Keratinocyte (primary cell): ENCODE measurements around the gene ZNF285. TPM values are rescaled to one million over a fixed set of nuclear protein-coding genes. Genes with fewer than 3 reads are reported as not detected.

Source experiments
- DNase-seq: peaks from one replicate; pipeline ENCODE4 v3.0.0-alpha.2; 2011; ENCODE audit warnings: low read depth, missing footprints, low spot score
- FAIRE-seq: peaks from 2 replicates; lab custom pipeline; 2011; peaks lifted over from hg19 to GRCh38; lab: Jason Lieb, UNC
- H2AFZ ChIP-seq: 2 replicates; pipeline ENCODE4 v1.6.0; 2012; ENCODE audit warnings: low read length, control low read depth, inconsistent platforms; ENCODE audit not compliant: control insufficient read depth
- H3K27ac ChIP-seq: 2 replicates; pipeline ENCODE4 v1.5.1; 2011; ENCODE audit warnings: low read length; ENCODE audit not compliant: control insufficient read depth, insufficient read depth
- H3K27me3 ChIP-seq: 3 replicates; pipeline ENCODE4 v1.6.0; 2011; ENCODE audit warnings: low read length; ENCODE audit not compliant: control insufficient read depth, insufficient read depth; ENCODE audit errors: extremely low read depth
- H3K36me3 ChIP-seq, 2 experiments: 2 replicates in 1 of 2; 3 replicates in 1 of 2; pipeline ENCODE4 v1.5.1; 2011; ENCODE audit warnings: low read length in 2 of 2, mild to moderate bottlenecking in 1 of 2; ENCODE audit not compliant: control insufficient read depth in 2 of 2, insufficient read depth in 2 of 2; ENCODE audit errors: extremely low read depth in 1 of 2
- H3K4me1 ChIP-seq: 3 replicates; pipeline ENCODE4 v1.5.1; 2011; ENCODE audit warnings: low read length; ENCODE audit not compliant: control insufficient read depth, insufficient read depth; ENCODE audit errors: extremely low read depth
- H3K4me2 ChIP-seq: 3 replicates; pipeline ENCODE4 v1.6.0; 2011; ENCODE audit warnings: low read depth, low read length; ENCODE audit not compliant: control insufficient read depth, insufficient read depth; ENCODE audit errors: extremely low read depth
- H3K4me3 ChIP-seq, 3 experiments: fragments of 200-600 bp in 1 of 3; sonication (generic) in 1 of 3; 2 replicates in 2 of 3; 3 replicates in 1 of 3; pipeline ENCODE4 v1.5.1; 2011 to 2016; ENCODE audit warnings: low read length in 3 of 3, mild to moderate bottlenecking in 3 of 3, control low read depth in 2 of 3, inconsistent platforms in 1 of 3, low read depth in 1 of 3, mixed read lengths in 1 of 3, mixed run types in 1 of 3, moderate library complexity in 1 of 3; ENCODE audit not compliant: control insufficient read depth in 2 of 3, insufficient read depth in 2 of 3; ENCODE audit errors: extremely low read depth in 1 of 3
- H3K79me2 ChIP-seq: 2 replicates; pipeline ENCODE4 v1.6.0; 2012; ENCODE audit warnings: low read length; ENCODE audit not compliant: control insufficient read depth, insufficient read depth
- H3K9ac ChIP-seq: 3 replicates; pipeline ENCODE4 v1.6.0; 2011; ENCODE audit warnings: low read length; ENCODE audit not compliant: control insufficient read depth, insufficient read depth; ENCODE audit errors: extremely low read depth
- H3K9me1 ChIP-seq: 3 replicates; pipeline ENCODE4 v1.6.0; 2011; ENCODE audit warnings: low read length; ENCODE audit not compliant: control insufficient read depth, insufficient read depth; ENCODE audit errors: extremely low read depth
- H3K9me3 ChIP-seq: 2 replicates; pipeline ENCODE4 v1.5.1; 2012; ENCODE audit warnings: low read depth, low read length; ENCODE audit not compliant: control insufficient read depth
- H4K20me1 ChIP-seq: 3 replicates; pipeline ENCODE4 v1.6.0; 2011; ENCODE audit warnings: low read length; ENCODE audit not compliant: control insufficient read depth, insufficient read depth; ENCODE audit errors: extremely low read depth
- EZH2 ChIP-seq: IDR thresholded peaks from one replicate; pipeline ENCODE4 v1.6.1; 2012; ENCODE audit warnings: inconsistent platforms, mild to moderate bottlenecking, low read length, moderate library complexity
- dilution Hi-C: fragments of 300-500 bp; cut with MboI; formaldehyde crosslinking; loops from one replicate; pipeline ENCODE4 v1.7.0; 2020; ENCODE audit warnings: low sequenced_read_pairs; ENCODE audit not compliant: extremely low pct_ligation_motif_present
- polyA plus RNA-seq, 5 experiments: library from polyadenylated mRNA; depleted of rRNA in 3 of 5; stranded (reverse) in 3 of 5; stranded (forward) in 1 of 5; unstranded in 1 of 5; fragments of >200 nt; gene quantifications; 1 replicate in 1 of 5; 2 replicates in 3 of 5; 3 replicates in 1 of 5; pipeline versions ENCODE4 v1.2.1 to v1.2.3, GENCODE V29; 2011 to 2012; ENCODE audit warnings: missing spikeins in 2 of 5, low read depth in 1 of 5, low replicate concordance in 1 of 5
- TF ChIP-seq, protein P1 (sequence below), 3 experiments: IDR thresholded peaks in 1 of 3; conservative IDR thresholded peaks in 1 of 3; optimal IDR thresholded peaks in 1 of 3; 2 replicates in 2 of 3; 3 replicates in 1 of 3; pipeline versions ENCODE3 to v1.5.1; 2011; ENCODE audit warnings: low read length in 3 of 3, mild to moderate bottlenecking in 3 of 3, moderate library complexity in 2 of 3, control low read depth in 1 of 3, inconsistent platforms in 1 of 3; ENCODE audit not compliant: insufficient read depth in 2 of 3; ENCODE audit errors: extremely low read depth in 1 of 3

The ZNF285 gene
- polyA plus RNA-seq, 1 donor (not counting 4 experiments of a cell fraction or from before 2014, with no cell fraction given) = 1.7 TPM

DNA sequence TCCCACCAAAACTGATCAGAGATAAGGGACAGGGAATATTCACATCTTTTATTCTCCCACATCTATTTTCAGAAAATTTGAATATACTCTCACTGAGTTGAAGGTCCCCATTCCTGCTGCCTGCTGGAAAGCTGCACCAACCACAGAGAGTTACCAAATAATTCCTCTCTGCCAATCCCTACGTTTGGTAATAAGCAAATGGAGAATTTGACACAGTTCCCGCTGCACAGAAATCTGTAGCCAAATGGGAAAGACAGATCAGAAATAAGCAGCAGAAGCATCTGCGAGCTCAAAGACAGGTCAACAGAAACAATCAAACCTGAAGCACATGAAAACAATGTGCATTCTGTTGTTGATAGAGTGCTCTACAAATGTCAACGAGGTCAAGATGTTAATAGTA is 54.9 kb downstream of the ZNF285 start:
- FAIRE-seq = no peak
- dilution Hi-C loops = no loop called here
- Histone ChIP-seq H3K4me3 (no peak overlapping the region), H3K27ac (no peak overlapping the region), H3K9me1 (no peaks in the 10 kb centered on the region), H2AFZ (no peak overlapping the region), H3K4me2 (no peak overlapping the region), H3K4me1 (no peaks in the 10 kb centered on the region), H3K9me3 (no peaks in the 10 kb centered on the region), H3K36me3 (peaks cover 0 to 4% of the 10 kb centered on the region in 2 experiments), H3K27me3 (no peaks in the 10 kb centered on the region), H4K20me1 (no peaks in the 10 kb centered on the region), H3K79me2 (peaks cover 3% of the 10 kb centered on the region), H3K9ac (no peak overlapping the region)
- TF ChIP-seq, protein P1, sequence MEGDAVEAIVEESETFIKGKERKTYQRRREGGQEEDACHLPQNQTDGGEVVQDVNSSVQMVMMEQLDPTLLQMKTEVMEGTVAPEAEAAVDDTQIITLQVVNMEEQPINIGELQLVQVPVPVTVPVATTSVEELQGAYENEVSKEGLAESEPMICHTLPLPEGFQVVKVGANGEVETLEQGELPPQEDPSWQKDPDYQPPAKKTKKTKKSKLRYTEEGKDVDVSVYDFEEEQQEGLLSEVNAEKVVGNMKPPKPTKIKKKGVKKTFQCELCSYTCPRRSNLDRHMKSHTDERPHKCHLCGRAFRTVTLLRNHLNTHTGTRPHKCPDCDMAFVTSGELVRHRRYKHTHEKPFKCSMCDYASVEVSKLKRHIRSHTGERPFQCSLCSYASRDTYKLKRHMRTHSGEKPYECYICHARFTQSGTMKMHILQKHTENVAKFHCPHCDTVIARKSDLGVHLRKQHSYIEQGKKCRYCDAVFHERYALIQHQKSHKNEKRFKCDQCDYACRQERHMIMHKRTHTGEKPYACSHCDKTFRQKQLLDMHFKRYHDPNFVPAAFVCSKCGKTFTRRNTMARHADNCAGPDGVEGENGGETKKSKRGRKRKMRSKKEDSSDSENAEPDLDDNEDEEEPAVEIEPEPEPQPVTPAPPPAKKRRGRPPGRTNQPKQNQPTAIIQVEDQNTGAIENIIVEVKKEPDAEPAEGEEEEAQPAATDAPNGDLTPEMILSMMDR (optimal IDR thresholded peaks at IDR 0.05 in 1 of 3, IDR thresholded peaks at IDR 0.05 in 1 of 3, conservative IDR thresholded peaks at IDR 0.05 in 1 of 3; ENCODE audit: extremely low read depth in 1 of 3, insufficient read depth in 2 of 3, low read length in 3 of 3) = no peak
- TF ChIP-seq EZH2 = no peak
- no peak for DNase-seq

DNA sequence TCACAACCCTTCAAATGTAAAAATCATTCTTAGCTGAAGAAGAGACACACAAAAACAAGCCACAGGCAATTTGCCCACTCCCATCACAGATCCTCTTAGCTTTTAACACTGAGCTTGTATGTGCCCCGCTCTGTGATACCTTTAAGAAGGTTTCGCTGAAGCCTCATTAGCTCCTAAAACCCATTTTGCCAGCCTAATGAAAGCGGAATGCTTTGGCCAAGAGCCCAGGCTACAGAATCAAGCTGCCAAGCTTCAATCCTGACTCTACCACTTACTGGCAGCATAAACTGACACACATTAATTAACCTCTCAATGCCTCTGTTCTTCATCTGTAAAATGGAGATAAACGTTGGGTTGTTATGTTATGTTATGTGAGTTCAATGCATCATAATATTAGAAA is 55.4 kb downstream of the ZNF285 start:
- Histone ChIP-seq H2AFZ (no peak overlapping the region), H3K27ac (no peak overlapping the region), H3K36me3 (peaks cover 0 to 4% of the 10 kb centered on the region in 2 experiments), H3K4me3 (no peak overlapping the region), H3K9ac (no peak overlapping the region), H3K9me1 (no peaks in the 10 kb centered on the region), H3K4me1 (no peaks in the 10 kb centered on the region), H3K79me2 (peaks cover 3% of the 10 kb centered on the region), H3K4me2 (no peak overlapping the region), H3K9me3 (no peaks in the 10 kb centered on the region), H4K20me1 (no peaks in the 10 kb centered on the region), H3K27me3 (no peaks in the 10 kb centered on the region)
- no peak for FAIRE-seq
- dilution Hi-C loops = no loop called here
- DNase-seq = no peak
- no peak for TF ChIP-seq EZH2
- TF ChIP-seq, protein P1 (optimal IDR thresholded peaks at IDR 0.05 in 1 of 3, IDR thresholded peaks at IDR 0.05 in 1 of 3, conservative IDR thresholded peaks at IDR 0.05 in 1 of 3; ENCODE audit: extremely low read depth in 1 of 3, insufficient read depth in 2 of 3, low read length in 3 of 3) = no peak
